HPDE6-E6E7 (cell line): ENCODE results near the gene BMP7.
"Not testable (repeated sequence)": the region's sequence is repeated elsewhere in the genome, so short reads cannot be mapped to it uniquely, and the experiment has no call there.

Experiments used
- DNase-seq: peaks from one replicate; pipeline ENCODE4 v3.0.0; 2011; ENCODE audit warnings: missing footprints; ENCODE audit errors: extremely low spot score

Gene BMP7

DNA sequence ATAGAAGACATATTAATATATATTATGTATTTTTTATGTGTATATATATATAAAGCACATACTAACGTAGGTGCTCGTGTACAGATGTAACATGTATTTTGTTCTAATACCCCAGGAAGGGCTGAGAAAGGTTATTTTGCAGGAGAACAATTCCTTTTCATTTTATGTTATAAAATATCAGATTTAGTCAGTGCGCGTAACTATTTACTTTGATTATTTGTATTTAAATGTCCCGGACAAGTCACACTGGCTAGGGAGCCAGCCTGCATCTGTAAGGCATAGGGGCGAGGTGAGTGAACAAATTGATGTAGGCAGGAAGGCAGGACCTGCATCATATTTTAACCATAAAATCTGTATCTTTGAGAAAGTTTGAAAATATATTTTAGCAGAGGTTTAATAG is 74.1 kb downstream of the BMP7 start:
- no peak for DNase-seq

DNA sequence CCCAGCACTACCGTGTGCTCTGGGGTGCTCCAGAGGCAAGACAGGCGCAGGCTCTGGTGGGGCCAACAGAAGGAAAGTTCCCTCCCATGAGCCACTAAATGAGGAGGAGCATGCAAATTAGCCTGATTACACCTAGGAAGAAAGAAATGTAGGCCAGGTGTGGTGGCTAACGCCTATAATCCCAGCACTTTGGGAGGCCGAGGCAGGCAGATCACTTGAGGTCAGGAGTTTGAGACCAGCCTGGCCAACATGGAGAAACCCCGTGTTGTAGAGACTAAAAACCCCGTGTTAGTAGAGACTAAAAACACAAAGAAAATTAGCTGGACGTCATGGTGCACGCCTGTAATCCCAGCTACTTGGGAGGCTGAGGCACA is 75.2 kb downstream of the BMP7 start:
- DNase-seq = not testable (repeated sequence)

DNA sequence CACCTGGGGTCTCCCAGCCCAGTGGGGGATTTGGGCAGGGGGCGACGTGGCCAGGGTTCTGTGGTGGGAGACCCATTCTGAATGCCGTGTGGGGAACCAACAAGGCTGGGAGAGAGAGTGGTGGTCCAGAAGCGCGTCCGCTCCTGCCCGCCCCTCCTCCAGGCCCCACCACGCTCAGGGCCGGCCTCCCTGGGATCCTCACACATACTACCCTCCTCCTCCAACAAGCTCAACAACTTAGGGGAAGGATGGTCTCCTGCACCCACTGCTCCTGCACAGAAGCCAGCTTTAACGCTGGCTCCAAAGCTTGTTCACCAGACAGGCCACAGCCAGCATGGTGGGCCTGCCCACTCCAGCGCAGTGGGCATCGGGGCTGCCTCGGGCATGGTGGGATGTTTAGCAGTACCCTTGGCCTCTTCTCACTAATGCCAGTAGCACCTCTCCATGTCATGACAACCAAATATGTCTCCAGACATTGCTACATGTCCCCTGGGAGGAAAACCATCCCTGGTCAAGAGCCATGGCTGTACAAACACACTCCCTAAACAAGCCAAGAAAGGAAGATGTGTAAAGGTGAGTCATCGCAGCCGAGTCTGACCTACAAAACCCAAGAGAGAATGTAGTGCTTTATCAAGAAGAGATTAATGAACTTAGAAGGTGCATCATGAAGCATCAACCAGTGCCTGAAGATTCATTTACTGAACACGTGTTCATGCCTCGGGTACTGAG is 75.7 kb downstream of the BMP7 start:
- no peak for DNase-seq

DNA sequence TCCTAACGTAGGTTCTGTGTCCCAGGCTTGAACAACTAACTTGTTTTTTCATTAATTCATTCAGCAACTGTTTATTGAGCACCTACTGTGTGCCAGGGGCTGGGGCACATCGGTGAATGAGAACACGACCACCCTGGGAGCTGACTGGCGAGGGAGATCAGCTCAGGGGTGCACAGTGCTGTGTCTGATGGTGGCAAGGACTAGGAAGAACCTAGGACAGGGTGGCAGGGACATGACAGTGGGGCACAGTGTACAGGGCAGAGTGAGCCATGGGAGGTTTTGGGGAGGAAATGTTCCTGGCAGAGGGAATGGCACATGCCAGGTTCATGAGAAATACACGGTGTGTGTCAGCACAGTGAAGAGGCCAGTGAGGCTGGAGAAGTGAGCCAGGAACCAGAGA is 76.7 kb downstream of the BMP7 start:
- no peak for DNase-seq

DNA sequence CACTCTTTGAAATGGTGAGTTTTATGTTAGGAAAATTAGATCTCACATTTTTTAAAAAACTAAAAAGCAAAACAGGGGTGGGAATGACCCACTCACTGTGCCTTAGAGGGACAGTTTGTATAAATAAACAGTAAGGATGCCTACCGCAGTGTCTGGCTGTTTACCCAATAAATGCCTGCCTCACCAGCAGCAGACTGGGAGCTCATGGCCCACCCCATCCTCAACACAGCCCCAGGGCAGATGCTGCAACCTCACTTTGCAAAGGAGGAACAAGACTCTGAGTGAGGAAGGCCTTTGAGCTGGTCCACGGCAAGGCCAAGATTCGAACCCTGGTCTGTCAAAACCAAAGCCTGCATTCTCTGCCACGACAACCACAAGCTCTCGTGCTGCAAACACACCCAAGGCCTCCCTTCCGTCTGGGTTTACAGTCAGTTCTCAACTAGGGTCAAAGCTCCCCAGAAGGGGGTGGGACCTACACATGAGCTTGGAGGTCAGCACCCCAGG is 77.8 kb downstream of the BMP7 start:
- no peak for DNase-seq

DNA sequence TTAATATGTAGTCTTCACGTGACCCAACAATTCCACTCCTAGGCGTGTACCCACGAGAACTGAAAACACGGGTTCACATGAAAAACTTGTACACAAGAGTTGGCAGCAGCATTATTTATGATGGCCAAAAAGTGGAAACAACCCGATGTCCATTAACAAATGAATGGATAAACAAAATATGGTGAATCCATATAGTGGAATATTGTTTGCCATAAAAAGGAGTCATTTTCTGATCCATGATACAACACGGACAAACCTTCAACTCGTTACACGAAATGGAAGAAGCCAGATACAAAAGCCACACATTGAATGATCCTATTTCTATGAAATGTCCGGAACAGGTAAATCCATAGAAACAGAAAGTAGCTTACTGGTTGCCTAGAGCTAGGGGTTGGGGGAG is 78.4 kb downstream of the BMP7 start:
- DNase-seq = no peak

DNA sequence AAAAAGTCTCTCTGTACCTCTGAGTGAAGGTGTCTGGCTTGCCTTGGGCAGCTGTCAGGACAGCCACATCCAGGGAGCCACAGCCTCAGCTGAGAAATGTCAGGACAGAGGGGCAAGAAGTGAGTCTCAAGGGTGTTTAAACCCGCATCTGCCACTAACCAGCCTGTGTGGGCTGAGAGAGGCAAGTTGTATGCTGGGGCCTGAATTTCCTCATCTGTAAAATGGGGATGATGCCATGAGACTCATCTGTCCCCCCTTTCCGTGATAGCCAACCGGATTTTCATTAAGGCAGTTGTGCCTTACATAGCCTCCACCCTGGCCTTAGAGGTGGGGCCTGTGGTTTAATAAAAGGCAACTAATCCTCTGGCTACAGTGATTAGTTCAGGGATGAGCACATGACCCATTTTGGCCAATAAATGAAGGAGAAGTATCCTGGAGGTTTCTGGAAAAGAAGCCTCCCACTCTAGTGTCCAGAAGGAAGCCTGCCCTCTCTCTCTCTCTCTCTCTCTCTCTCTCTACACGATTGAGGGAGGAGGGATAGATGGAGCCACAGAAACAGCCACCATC is 79.3 kb downstream of the BMP7 start:
- DNase-seq = no peak

DNA sequence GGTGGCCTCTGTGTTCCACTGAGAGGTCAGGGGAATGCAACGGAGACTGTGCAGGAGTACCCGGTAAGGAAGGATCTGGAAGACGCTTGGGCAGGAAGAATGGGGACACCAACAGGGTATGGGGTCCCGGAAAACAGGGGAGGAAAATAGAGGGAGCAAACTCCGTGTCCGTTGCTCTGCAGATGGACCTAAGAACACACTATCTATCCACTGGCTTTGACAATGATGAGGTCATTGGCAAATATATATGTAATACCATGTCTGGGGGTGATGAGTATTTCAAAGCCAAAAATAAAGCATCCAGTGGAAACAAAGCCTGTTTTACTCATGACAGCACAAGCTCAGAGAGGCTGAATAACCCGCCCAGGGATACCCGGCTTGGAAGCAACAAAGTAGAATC is 80.2 kb downstream of the BMP7 start:
- no peak for DNase-seq

DNA sequence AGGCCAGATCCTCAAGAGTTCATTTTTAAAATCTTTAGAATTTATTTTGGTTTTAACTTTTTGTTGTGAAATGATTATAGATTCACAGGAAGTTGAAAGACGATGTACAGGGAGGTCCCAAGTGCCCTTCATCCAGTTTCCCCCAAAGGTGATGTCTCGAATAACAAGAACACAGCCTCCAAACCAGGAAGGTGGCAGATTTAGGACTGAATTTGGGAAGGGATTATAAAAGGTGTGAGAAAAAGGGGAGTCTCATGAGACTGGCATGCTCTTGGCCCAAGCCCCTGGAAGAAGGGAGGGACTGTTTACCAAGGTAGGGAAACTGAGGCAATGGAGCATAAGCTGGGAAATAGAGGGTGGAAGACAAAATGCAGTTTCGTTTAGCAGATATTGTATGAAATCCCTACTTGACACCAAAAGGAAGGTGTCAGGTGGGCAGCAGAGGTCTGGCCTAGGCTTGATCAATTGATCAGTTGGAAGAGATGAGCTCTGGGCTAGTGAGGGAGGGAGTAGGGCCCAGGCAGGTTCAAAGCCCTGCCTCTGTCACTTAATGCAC is 81.2 kb downstream of the BMP7 start:
- no peak for DNase-seq

DNA sequence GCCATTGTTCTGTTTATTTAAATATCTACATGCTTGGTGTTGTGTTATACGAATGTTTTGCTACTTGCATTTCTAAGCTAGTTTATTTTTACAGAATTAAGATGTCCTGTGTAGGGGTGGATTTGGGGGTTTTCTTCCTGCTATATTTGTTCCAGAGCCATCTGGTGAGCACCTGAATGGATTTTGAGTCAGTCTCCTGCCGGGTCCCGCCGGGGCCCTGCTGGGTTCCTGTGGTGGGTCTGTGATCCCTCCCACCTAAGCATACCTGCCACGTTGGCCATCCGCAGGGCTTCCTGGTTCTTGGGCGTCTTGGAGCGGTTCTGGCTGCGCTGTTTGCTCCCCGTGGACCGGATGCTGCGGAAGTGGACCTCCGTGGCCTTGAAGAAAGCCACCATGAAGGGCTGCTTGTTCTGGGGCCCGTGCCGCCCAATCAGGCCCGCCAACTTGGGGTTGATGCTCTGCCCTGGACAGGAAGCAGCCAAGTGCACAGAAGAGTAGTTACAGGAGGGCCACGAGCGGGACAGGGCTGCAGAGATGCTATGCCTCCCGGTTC is 82.9 kb downstream of the BMP7 start:
- DNase-seq = no peak

DNA sequence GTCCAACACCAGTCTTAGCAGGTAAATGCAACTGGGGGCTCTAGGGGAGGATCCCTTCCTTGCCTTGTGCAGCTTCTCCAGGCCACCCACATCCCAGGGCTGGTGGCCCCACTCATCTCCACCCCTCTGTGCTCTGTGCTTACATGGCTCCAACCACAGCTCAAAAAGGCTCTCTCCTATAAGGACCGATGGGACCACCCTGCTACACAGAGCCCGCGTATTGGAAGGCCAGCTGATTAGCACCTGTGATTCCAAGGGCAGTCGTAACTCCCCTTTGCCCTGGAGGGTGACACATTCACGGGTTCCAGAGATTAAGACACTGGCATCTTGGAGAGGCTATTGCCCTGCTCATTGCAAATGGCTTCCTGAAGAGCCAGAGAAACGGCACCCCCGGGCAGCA is 84.8 kb downstream of the BMP7 start:
- DNase-seq = no peak

DNA sequence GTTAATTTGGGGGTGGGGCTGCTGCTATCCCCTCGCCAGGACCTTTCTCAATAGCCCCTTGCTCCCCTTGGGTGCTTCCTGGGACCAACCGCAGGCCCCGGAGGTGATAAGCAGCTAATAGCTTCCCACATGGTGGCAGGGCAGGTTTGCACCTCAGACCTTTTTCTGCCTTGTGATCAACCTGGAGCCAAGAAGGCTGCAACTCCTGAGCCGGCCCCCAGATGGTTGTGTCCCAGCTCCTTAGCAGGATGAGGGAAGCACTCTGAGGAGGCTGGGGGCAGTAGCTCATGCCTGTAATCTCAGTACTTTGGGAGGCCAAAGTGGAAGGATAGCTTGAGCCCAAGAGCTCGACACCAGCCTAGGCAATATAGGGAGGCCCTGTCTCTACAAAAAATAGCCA is 85.5 kb downstream of the BMP7 start:
- no peak for DNase-seq

DNA sequence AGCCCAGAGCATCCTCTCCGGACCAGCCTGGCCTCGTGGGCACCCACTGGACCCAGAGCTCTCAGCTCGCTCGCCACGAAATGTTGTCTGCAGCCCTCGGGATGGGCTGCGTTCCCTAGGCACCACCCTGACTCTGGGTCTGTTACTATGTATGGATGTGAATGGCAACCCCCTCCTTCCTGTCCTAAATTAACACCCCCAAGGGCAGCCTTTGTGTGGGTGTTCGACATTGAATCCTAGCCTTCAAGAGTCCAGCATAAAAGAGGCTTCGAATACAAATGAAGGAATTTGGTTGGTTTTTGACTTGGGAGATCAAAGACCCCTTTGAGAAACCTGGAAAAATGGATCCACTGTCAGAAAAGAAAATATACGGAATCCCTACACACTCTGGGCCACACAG is 86.1 kb downstream of the BMP7 start:
- DNase-seq = no peak

DNA sequence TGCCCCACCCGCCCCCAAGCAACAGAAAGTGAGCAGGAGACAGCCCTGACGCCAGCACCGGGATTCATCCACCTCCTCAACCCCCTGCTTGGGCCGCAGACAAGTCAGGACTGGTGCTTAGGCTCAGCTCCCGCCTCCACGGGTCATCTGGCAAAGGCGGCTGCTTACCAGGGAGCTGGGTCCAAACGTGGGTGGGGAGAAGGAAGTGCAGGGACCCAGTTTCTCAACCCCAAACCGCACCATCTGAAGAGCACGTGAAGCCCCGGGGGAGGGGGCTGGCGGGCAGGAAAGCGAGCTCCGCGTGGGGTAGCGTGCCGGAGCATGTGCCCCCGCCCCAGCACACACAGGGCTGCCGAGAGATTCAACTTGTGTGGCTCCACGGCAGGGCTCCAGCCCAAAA is 87.2 kb downstream of the BMP7 start:
- DNase-seq = peak; percentile 93

DNA sequence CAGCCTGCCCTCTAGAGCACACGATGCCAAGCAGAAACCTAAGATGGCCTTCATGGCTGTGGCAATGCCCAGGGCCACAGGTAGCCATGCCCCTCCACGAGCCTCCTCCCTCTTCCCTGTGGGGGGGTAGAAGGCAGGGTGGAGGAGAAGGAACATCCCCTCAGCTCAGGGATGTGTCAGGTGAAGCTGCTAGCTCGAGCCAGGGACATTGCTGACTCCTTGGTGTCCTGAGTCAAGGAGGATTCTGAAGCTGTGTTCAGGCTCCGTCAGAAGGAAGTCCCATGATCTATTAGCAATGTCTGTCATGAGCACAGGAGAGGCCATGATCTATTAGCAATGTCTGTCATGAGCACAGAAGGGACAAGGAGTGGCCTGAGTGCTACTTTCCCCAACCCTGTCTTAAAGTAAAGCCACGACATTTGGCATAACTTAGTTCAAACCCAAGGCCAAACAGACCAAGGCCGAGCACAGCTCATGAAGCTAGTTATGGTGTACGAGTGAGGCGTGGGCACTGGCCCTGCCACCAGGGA is 87.8 kb downstream of the BMP7 start:
- no peak for DNase-seq

DNA sequence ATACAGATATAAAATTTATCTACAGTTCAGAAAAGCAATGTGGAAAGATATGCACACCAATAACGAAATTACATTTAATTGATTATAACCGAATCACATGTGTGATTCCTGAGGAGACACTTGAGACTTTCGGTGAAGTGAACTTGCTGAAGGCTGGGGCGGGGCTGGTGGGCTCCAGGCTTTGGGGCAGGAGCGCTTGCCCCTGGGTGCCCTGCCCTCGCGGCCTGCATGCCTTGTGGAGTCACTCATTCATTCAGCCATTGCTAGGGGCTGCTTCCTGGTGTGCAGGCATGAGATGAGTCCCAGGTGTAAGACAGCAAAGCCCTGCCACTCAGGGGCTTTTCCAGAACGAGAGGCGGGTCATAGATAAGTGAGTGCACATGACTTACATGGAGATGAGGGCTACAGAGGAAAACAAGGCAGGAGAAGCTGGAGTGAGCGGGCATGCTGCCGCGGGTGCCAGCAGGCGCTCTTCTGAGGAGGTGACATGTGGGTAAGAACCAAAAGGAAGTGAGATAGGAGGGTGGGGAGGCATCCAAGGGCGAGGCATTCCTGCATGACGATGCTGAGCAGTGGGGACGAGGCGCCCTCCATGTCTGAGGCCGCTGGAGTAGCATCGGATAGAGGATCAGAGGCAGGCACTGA is 88.7 kb downstream of the BMP7 start:
- DNase-seq = no peak

DNA sequence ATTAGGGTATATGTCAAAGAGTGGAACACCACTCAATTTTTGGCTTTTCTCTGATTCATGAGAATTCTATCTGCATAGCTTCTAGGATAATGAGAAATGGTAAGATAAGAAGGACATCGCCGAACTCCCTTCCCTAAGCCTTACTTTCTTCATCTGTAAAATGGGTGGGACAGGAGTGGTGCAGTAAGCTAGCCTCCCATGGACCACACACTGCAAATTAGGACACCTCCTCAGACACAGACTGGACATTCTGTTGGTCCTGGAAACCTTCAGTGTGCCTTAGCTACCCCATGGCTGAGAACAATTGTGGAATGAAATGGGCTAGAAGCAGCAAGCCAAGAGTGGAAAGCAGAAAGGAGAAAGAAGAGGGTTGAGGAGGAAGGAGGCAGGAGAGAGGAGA is 89.6 kb downstream of the BMP7 start:
- no peak for DNase-seq

DNA sequence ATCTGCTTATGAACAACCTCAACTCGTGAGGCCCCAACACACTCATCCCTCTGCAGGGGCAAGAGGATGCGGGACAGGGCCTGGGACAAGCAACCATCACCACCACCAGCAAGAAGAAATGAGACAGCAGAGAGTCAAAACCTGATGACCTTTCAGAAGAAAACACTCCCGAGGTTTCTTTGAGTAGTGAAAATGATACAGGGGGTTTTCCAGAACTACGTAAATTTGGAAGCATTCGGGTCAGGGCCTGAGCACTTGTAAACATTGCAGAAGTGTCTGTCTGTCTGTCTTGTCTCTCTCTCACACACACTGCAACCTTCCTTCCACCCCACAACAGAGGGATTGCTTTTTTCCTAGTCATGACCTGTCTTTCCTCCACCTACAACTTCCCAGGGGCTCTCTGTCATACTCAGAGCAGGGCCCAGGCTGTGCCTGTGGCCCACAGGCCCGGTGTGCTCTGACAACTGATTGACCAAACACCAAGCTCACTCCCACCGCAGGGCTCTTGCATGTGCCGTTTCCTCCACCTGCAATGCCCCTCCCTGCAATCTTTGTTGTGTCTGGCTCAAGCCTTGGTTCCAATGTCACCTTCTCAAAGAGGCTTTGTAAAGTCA is 90.9 kb downstream of the BMP7 start:
- DNase-seq = no peak

DNA sequence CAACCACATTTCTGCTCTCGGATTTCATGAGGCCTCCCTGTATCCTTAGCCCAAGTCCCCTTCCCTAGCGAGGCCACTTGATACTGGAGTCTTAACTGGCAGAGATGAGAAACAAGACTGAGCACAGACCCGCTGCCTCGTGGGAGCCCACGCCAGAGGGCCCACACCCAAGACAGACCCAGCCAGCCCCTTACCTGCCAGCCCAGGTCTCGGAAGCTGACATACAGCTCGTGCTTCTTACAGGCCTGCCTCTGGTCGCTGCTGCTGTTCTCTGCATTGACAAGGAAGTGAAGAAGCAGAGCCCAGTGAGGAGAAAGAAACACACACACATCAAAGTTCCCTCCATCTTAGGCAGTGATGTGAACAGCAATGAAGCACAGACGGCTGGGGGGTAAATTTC is 91.7 kb downstream of the BMP7 start:
- no peak for DNase-seq

DNA sequence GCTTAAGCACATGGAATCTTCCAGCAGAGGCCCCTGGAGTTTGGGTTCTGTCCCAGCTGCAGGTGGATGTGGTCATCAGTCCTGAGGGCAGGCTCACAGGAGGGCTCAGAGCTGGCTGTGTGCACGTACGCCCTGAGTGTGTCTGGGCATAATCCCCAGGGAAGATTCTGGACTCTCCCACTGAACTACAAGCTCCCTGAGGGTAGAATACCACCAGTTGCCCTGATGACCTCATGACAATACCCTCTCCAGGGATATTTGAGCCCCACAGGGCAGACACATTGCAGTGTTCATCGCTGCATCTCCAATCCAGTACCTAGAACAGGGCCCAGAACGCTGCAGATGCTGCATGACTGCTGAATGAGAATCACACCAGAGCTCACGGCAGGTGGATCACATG is 92.5 kb downstream of the BMP7 start:
- DNase-seq = no peak

DNA sequence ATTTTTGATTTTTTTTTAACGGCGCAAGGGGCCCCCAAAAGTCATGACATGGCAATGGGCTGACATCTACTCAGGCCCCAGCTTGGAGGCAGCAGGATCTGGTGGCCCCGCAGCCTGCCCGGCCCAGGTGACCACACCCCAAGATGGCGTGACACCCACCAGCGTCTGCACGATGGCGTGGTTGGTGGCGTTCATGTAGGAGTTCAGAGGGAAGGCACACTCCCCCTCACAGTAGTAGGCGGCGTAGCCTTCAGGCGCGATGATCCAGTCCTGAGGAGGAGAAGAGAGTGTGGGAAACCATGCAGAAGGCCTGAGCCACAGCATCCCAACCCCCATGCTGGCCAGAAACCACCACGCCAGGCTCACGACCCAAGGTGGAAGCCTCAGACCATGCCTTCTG is 93.4 kb downstream of the BMP7 start:
- no peak for DNase-seq

DNA sequence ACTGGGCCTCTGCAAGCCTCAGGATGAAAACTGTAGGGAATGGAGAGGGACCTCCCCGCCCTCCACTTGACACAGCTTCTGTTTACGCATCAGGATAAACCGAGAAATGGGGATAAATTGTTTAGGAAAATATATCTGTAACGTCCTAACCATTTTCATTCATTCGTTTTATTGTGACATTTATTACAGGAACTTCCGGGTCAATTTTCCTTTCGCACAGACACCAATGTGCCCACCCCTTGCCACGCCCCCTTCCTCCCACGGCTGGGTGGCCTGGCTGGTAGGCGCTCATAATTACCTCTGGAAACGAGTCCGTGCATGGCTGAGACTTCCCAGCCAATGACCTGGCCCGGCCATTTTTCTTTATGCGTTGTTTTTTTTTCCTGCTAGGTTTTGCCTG is 96.1 kb downstream of the BMP7 start:
- no peak for DNase-seq
